Measurements from ENCODE around the gene NR1I2.

DNA sequence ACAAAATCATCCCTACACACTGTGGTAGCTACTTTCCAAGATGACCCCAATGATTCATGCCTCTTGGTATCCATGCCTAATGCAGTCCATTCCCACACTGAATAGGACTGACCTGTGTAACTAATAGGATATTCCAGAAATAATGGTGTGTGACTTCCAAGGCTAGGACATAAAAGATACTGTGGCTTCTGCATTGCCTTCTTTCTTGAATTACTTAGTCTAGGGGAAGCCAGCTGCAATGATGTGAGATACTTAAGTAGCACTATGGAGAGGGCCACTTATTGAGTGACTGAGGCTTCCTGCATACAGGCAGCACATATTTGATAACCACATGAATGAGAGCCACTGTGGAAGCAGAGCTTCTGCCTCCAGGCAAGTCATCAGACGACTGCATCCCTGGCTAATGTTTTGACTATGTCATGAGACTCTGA is 50.1 kb downstream of the NR1I2 start:
- TF ChIP-seq POLR2A (IDR thresholded peaks at IDR 0.05) (no peak), POLR2AphosphoS5 (IDR thresholded peaks at IDR 0.05) (no peak), EP300 (IDR thresholded peaks at IDR 0.05; ENCODE audit: low read depth) (no peak)
- TF ChIP-seq, protein P1, sequence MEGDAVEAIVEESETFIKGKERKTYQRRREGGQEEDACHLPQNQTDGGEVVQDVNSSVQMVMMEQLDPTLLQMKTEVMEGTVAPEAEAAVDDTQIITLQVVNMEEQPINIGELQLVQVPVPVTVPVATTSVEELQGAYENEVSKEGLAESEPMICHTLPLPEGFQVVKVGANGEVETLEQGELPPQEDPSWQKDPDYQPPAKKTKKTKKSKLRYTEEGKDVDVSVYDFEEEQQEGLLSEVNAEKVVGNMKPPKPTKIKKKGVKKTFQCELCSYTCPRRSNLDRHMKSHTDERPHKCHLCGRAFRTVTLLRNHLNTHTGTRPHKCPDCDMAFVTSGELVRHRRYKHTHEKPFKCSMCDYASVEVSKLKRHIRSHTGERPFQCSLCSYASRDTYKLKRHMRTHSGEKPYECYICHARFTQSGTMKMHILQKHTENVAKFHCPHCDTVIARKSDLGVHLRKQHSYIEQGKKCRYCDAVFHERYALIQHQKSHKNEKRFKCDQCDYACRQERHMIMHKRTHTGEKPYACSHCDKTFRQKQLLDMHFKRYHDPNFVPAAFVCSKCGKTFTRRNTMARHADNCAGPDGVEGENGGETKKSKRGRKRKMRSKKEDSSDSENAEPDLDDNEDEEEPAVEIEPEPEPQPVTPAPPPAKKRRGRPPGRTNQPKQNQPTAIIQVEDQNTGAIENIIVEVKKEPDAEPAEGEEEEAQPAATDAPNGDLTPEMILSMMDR (IDR thresholded peaks at IDR 0.05), result no peak
